HG02840 (cell line): Measurements from ENCODE around the gene DPP4.

Experiments used
- ATAC-seq: cut with Tn5 transposase; IDR thresholded peaks from one replicate; pipeline ENCODE4 v1.9.1; 2021; ENCODE audit warnings: mild to moderate bottlenecking, moderate library complexity, moderate number of reproducible peaks; ENCODE audit not compliant: unreplicated experiment, low FRiP score

The DPP4 gene

DNA sequence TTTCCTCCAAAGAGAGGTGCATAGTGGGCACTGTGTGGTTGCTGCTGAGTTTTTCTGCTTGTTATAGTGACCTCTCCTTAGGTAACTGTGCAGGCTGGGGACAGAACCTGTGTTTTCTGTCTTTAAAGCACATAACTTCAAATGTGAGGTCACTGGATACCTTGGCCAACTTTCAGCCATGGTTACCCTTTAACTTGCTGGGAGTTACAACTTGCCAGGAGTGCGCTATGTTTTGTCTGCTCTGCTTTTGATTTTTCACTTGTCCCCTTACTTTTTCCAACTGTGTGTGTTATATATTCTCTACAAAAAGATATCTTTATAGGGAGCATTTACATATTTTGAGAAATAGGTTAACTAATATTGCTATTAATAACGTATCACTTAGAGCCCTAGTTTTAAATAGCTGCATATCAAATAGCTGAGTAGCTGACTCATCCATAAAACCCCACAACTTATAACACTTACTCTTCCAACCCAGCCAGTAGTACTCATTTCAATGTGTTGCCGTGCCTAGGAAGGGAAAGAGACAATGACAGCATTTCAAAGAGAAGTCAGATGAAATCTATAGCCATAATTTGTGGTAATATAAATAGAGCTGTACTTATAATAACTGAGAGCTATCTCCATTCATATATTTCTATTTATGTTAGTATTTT lies 51.6 kb downstream of the DPP4 start:
- no peak for ATAC-seq

DNA sequence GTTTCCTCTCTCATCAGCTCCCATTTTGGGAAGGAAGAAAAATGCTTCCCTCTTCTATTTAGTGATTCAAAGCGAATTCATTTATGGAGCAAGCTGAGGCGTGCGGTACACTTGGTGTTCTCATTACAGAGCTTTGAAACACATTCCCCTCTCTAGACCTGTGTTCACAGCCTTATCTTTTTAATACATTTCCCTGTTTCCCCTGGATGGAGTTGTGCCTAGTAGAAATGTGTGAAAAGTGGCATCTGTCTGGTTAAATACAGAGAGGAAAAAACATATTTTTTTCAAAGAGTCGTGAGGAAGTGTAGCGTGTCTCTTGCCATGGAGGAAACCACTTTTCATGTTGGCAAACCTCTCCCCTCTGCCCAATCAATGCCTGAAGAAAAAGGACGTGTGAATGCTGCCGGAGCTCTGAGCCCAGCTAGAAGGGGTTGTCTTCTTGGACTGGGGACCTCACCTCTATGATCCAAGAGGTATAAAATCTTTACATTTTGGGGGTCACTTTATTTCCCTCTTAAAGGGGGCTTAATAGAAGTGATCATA lies 52.4 kb downstream of the DPP4 start:
- ATAC-seq: no peak

DNA sequence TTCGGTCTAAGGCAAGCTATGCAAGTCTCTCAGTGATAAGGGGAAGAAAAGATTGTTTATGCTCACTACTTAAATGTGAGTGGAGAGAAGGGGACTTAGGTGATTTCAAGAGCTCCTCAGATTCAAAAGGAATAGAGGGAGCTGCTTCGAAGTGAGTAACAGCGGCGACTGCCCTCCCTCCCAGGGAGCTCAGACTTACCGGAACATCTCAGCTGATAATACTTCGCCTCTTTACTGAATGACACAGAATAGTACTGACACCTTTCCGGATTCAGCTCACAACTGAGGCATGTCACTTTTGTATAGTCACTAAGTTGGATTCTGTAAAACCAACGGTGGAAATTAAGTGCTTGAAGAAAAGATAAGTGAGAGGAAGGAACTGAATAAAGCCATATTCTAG lies 55.5 kb downstream of the DPP4 start:
- ATAC-seq: no peak

DNA sequence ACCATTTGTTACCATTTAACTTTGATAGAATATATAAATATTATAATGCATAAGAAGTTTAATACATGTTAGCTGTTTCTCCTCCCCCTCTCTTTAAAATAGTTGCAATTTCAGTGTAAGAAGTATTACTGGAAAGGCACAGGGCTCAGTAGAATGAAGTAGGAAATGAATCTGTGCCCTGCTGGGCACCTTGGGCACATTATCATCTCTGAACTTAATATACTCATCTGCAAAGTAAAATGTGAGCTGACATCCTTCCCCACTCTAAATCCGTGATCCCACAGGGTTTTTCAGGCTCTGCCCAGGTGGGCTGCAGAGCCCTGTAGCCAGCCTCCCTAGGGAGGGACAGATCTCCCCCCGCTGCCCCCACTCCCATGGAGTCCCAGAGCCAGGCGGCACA lies 56.8 kb downstream of the DPP4 start:
- no peak for ATAC-seq

DNA sequence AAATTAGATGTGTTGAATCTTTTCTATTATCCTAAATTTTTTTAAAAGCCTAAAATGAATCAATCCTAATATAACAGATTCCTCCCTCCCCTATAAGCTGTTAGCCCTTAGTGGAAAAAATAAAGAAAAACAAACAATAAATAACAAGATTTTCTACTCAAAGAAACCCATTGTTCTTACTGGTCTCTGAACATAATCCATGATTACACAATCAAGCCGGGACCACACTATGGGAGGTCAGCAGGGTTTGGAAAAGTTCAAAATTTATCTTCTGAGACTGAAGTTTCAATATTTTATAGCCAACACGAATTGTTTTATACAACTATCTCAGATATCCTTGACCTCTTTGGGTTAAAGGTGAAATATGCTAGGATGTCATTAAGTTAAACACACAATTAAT lies 57.9 kb downstream of the DPP4 start:
- ATAC-seq: no peak

DNA sequence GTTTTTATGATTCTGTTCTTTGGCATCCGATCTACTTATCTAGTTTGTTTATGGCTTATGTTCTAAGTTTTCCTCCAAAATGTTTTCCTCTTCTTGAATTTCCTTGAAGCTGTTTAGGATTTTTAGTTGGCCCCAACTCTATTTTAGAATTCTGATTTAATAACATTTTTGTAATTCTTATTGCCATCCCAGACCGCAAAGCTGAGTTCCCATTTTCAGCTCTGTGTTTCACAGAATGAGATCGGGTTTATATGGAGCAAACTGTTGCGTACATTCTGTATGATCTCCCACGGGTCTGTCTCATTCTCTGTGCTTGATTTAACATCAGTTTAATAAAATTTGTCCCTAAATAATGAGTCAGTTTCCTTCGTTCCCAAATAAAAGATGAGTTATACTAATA lies 59.3 kb downstream of the DPP4 start:
- no peak for ATAC-seq

DNA sequence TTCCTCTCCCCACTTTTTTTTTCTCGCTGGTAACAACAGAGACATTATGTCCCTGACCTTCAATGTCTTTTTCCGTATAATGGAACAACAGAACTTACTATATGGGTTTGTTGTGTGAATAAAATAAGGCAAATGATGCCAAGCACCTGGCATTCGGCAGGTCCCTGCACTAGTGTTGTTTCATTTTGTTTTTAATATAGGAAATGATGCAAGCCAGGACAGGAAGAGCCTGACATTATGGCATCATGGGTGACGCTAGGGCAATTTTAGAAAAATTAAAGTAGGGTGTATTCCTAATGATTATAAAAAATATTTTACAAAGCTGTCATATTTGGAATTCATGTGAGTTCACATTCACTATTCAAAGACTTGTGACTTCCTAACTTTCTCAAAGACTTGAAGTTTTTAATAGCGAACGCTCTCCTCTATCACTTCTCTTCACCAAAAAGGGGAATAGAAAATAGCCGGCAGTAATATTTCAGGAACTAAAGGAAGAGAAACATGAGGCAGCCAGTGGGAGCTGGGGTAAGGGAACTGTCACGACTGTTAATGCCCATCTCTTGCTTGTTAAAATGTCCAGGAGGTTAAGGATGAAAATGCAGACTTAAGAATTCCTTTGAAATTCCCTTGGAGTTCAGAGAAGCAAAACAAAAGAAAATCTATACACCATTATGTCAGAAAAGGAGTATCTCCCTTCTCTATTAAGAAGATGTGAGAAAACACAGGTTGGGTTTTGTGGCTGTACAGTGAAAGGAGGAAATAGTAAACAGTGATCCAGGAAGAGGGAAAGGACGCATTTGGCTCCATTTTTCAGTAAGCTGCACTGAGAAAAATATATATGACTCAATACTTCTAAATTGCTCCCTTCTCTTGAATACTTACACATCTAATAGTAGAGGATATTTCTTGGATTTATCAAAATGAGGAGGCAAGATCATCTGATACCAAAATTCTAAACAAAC lies 60.2 kb downstream of the DPP4 start:
- ATAC-seq: no peak

DNA sequence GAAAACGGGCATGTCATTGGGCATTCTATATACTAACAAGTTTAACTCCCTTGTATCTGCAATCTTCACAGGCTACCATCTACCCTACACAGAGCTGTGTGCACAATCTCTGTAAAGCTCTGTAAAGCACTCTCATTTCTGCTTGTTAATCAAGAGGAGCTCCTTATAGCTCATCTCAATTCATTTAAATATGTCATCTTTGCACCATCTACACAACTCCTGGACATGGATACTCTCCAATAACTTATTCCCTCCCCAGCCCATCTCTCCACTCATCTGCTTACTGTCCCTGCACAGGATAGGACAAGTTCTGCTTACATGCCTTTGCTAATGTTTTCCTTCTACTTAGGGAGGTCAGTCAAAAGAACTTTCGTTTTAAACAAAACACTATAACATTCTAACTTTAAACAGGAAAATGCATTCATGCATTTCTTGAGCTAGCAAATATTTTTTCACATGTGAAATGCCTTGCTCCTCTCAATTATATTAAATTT lies 61.4 kb downstream of the DPP4 start:
- no peak for ATAC-seq

DNA sequence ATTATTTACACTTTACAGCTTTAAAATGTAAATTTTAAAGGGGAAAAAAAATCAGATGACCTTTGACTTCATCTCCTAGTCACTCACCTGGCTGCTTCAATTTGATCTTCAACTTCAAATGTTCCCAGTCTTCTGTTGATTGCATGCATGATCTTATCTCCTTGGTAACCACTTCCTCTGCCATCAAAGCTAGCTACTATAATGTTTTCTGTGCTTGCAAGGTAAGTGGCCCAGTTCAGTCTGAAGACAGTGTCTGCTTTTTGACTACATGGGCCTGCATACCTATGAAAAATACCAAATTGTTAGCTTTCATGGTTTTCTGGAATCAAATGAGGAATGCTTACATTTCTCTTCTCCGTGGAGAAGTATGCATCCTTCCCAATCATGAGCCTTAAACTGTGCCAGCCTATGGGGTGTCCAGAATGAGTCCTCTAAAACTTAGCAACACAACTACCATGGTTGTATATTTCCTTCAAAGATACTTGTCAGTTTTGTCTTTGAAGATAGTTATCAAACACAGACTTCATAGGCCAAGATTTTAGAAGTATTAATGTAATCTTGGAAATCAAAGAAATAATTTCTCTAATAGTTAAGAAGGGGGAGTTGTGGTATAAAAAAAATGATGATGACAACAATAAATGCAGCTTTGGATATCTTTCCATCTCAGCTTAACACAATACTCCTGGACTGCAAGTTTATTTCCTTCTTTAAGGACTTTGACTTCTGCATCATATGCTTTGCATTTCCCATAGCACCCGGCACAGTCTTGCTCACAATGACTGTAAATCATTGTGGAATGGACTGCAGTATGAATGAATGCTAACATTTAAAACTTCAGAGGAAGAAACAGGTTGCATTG lies 62.1 kb downstream of the DPP4 start:
- no peak for ATAC-seq

DNA sequence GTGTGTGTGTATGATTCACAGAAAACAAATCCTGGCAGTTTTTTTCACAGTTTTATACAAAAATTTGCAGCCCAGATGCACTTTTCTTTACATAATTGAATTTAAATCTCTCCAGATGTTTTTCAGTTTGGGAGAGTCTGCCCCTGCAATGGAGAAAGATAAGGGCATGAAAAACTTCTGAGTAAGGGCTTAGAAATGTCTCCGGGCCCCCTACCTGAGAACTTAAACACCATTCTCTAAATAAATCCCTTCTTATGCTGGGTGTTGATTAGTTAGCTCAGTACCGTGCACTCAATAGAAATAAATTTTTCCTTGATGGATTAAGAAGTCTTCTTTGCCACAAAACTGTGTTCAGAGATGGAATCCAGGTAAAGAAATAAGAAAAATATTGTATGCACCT lies 64.5 kb downstream of the DPP4 start:
- no peak for ATAC-seq

DNA sequence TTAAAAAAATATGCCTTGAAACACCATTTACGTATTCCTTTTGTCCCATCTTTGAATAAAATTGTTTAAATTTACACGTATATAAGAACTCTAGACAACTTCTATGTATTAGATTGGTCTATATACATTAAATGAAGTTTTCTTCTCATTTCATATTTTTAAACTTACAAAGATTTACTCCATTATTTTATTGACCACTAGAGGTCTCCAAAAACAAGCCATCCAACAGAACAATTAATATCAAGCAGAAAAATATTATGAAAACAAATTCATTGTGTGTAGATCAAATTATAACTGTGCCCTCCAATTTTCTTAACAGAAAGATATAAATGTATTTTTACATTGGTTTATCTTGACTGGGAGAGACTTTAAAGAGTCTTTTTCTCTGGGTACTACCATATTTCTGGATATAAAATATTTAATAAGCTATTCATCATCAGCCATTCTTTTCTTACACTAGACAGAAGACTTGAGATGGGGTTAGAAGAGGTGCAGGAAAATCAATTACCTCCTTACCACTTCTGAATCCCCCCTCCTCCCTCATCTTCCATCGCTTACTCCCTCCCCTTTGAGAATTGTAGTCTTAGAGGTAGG lies 66.5 kb downstream of the DPP4 start:
- no peak for ATAC-seq

DNA sequence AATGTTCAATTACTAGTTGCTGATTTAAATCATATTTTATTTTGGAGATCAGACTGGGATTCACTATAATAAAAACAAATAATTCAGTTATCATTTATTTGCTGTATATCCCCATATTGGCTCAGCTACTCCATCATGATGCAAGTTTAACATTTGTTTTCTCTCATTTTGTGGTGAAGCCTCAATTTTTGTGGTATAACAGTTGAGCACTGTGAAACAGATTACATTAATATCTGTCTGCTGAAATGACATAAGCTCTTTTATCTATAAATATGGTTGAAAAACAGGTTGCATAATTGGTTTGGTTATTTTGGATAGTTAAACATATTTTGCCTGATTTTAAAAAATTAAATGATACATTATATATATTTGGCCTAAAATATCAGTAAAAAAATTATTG lies 67.7 kb downstream of the DPP4 start:
- no peak for ATAC-seq

DNA sequence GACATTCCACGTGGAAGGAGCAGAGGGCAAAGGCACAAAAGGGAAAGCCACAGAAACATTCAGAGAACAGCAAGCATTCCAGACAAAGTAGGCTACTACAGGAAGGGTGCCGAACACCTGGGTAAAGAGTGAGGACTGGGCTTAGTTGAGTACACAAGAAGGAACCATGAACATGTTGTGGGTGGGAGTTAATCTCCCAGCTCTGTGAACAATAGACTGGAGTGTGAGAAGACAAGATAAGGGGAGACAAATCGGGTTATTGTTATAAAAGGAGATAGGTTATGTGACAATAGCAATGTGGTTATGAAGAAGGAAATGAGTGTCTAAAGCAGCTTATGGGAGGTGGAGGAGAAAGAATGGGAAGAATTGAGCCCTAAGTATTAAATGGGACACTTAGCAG lies 70.0 kb downstream of the DPP4 start:
- ATAC-seq: no peak

DNA sequence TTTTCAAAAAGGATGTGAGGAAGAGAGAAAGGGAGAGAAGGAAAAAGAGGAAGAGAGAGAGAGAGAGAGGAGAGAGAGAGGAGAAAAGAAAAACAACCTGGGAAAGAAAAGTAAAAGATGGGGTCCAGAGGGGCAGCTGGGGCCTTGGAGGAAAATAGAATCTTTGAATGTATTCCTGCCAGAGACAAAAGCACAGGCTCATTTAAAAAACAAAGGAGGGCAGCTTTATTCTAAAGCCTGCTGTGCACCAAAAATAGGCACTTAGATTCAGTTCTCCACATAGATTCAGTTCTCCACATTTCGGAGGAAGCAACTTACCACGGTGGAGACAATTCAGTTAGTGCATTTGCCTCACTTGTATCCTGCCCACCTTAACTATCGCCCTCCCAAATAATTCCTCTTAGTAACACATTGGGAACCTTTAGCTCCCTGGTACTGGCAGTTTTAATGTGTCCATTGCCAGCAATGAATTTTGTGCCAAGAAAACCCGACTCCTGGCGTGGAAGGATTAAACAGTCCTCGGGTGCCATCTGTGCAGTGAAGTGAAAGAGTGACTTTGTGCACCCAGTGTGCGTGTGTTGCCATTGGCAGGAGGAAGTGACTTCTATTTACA lies 71.3 kb downstream of the DPP4 start:
- no peak for ATAC-seq

DNA sequence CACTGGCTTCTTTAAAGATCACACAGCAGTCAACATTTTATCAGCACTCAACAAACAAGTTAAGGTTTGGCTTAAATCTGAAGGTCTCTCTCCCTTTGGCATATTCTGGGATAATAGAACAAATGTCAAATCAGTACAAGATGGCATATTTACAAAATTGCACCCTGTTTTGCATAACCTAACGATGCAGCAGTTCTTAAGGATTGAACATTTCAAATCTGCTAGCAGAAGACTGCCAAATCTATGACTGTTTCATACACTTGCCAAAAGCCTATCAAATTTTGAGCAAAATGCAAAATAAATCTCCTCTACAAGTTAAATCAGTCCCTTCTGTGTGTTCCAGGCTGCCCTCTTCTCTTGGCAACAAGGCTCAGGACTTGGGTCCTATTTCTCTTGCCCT lies 73.6 kb downstream of the DPP4 start:
- no peak for ATAC-seq

DNA sequence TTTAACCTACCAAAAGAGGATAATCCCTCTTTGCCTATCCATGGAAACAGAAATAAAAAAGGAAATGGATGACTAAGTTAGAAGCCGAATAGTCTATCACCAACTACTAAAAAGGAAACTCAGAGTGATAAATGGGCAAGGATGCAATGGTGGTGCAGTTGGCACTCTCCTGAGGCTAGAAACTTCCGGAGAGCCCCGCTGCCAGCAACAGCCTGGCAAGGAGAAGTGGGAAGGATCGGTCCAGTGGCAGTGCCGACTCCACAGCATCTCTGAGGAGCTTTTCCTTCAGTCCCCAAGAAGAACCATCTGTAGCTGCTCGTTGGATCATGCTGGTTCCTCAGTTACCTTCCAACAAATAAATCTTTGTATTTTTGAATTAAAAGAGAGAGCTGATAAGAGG lies 74.7 kb downstream of the DPP4 start:
- no peak for ATAC-seq

DNA sequence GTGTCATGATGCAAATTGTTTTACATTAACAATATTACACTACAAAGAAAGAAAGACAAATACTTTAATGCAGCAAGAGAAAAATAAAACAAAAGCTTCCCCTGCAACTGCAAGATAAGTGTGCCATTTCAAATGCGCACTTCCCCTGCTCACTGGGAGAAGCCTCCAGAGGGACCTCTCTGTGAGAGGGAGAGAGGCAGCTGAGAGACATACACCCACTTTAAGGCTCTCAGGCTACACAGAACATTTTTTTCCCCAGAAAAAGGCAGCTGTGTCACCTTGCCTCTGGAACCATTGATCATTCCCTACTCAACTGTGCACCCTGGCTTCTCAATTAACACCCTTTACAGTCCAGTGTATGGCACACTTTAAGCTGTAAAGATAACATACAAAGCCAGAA lies 75.2 kb downstream of the DPP4 start:
- ATAC-seq: no peak

DNA sequence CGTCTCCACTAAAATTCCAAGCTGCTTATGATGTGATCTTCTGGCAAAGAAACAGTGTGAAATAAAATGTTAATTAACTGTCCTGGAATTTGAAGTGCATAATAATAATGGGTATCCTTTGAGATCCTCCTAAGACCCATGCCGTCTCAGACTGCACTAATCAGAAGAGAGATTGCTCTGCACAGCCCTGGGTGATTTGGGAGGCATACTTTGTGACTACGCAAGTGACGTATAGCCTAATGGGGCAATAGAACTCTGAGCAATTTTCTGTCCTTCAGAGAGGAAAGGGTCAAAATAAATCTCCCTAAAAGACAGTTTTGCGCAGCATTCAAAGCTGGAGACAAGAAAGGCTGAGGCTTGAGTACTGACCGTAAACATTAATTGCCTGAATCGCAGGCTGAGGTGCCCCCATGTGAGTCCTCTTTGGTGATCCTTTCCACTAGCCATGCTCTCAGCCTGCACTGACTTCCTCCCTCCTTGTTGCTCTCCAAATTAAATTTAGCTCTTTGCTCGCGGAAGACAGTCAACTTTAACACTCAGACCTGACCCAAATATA lies 76.0 kb downstream of the DPP4 start:
- no peak for ATAC-seq

DNA sequence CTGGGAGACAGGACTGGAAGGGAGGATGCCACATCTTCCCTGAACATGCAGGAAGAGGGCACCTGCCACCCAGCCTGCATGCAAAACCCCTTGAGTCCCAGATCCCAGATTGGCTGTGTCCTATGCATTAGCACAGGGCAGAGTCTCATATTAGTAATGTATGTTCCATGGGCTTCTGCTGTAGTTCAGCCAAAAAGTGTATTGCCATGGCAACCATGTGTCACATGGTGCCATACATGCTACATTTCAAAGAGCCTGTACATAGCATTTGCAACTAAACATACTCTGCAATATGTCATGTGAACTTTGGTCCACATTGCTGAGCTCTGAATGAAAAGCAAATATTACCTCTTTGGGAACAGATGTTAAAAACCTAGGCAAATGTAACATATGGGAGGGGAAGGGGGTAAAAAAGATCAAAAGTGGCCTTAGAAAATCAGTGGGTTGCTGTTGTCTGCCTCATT lies 78.4 kb downstream of the DPP4 start:
- ATAC-seq: no peak
